HCT116 (cell line): ENCODE data around the gene SUSD4.

ENCODE experiments used
- CTCF ChIP-seq, 3 experiments: fragments of 200-600 bp in 1 of 3; sonication (generic) in 1 of 3; IDR thresholded peaks in 2 of 3; conservative IDR thresholded peaks in 1 of 3; 2 replicates each; pipeline ENCODE4 v1.5.1; 2012 to 2017; ENCODE audit warnings: low read depth in 2 of 3, low read length in 2 of 3, antibody characterized with exemption in 1 of 3, borderline replicate concordance in 1 of 3, control low read depth in 1 of 3, mild to moderate bottlenecking in 1 of 3, mixed read lengths in 1 of 3, mixed run types in 1 of 3, moderate library complexity in 1 of 3; ENCODE audit not compliant: insufficient read depth in 1 of 3
- EZH2 ChIP-seq: fragments of 200-600 bp; sonication (generic); IDR thresholded peaks from 2 replicates; pipeline ENCODE4 v1.6.1; 2017; ENCODE audit warnings: antibody characterized with exemption, mixed run types
- JUND ChIP-seq: IDR thresholded peaks from 2 replicates; pipeline ENCODE4 v1.6.1; 2012
- POLR2A ChIP-seq: IDR thresholded peaks from 2 replicates; pipeline ENCODE4 v1.7.0; 2011; ENCODE audit warnings: borderline replicate concordance; ENCODE audit not compliant: insufficient read depth, insufficient read length; ENCODE audit errors: extremely low read depth
- RAD21 ChIP-seq: IDR thresholded peaks from 2 replicates; pipeline ENCODE4 v1.6.1; 2012; ENCODE audit warnings: low read depth, mild to moderate bottlenecking
- SP1 ChIP-seq: IDR thresholded peaks from 2 replicates; pipeline ENCODE4 v1.6.1; 2012; ENCODE audit warnings: low read depth
- ZNF274 ChIP-seq: fragments of 200-500 bp; sonication (Bioruptor generic); IDR thresholded peaks from 2 replicates; pipeline ENCODE4 v1.6.1; 2014; ENCODE audit warnings: mild to moderate bottlenecking, low read depth, low read length, inconsistent platforms

- TF ChIP-seq CTCF (IDR thresholded peaks at IDR 0.05 in 2 of 3, conservative IDR thresholded peaks at IDR 0.05 in 1 of 3; ENCODE audit: borderline replicate concordance in 1 of 3, insufficient read depth in 1 of 3, low read depth in 2 of 3, low read length in 2 of 3) (no peak), EZH2 (no peak), SP1 (no peak), POLR2A (no peak), ZNF274 (no peak), RAD21 (no peak), JUND (no peak)
Observed at GRCh38 chr1:223301371-223301770, 62.6 kb downstream of the SUSD4 start.
